ENCODE results near the gene NCS1.

DNA sequence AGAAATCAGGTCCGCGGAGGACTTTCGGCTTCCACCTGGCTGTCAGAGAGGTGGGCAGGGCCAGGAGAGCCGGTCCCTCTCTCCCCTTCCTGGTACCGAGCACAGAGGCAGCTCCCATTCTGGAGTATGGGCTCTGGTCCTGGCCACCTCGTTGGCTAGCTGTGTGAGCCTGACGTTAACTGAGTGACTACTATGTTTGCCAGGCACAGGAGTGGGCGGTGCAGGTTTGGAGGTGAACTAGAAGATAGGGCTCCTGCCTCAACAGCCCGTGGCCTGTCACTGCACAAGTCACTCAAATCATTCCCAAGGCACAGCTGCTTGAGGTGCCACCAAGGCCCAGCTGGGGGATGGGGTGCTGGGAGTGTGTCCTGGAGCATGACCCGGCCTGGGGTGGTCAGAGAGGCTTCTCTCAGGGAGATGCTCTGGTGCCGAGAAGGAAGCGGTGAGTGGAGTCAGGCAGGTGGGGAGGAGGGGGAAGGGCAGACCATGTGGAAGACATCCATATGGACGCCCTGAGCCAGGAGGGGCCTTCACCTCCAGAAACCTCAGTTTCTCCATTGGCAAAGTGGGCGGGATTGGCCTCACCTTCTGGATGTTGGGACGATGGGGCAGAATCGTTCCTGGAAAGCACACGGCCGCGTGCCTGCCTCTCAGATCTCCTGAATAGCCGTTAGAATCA is 39.5 kb downstream of the NCS1 start:
- TF ChIP-seq EZH2 (IDR thresholded peaks at IDR 0.05; ENCODE audit: insufficient read depth, poor library complexity, severe bottlenecking) (no peak), EZH2phosphoT487 (IDR thresholded peaks at IDR 0.05; ENCODE audit: insufficient read depth, low read depth) (no peak)
